Esophagus muscularis mucosa (tissue), 4 donors: ENCODE measurements around the gene GNG10. TPM values are rescaled to one million over a fixed set of nuclear protein-coding genes. Genes with fewer than 3 reads are reported as not detected.
A peak's percentile ranks its signal among the peaks of the same experiment; 100 is the strongest.

Experiments used
- DNase-seq: peaks from one replicate; pipeline ENCODE4 v3.0.0-alpha.2; 2017; ENCODE audit errors: extremely low spot score
- H3K27ac ChIP-seq, 4 donors: fragments of 200-600 bp; sonication (generic); replicated peaks in 1 of 4; 1 replicate in 3 of 4; 2 replicates in 1 of 4; pipeline ENCODE4 v1.5.1; 2016 to 2019; ENCODE audit warnings: mild to moderate bottlenecking in 1 of 4
- H3K27me3 ChIP-seq, 4 donors: fragments of 200-600 bp; sonication (generic); one replicate each; pipeline versions ENCODE4 v1.5.1 to v1.6.0; 2016 to 2019
- H3K36me3 ChIP-seq, 4 donors: fragments of 200-600 bp; sonication (generic); one replicate each; pipeline ENCODE4 v1.5.1; 2016 to 2019
- H3K4me1 ChIP-seq, 4 donors: fragments of 200-600 bp; sonication (generic); one replicate each; pipeline ENCODE4 v1.5.1; 2016 to 2019
- H3K4me3 ChIP-seq, 4 donors: fragments of 200-600 bp; sonication (generic); 1 replicate in 2 of 4; 2 replicates in 2 of 4; pipeline ENCODE4 v1.5.1; 2016 to 2019; ENCODE audit warnings: mild to moderate bottlenecking in 4 of 4, moderate library complexity in 1 of 4
- H3K9me3 ChIP-seq, 4 donors: fragments of 200-600 bp; sonication (generic); 1 replicate in 3 of 4; 2 replicates in 1 of 4; pipeline ENCODE4 v1.5.1; 2016 to 2019
- CTCF ChIP-seq, 3 experiments: fragments of 200-600 bp in 2 of 3; fragments of 450-650 bp in 1 of 3; sonication (generic) in 2 of 3; IDR thresholded peaks; one replicate each; pipeline ENCODE4 v1.5.1; 2017 to 2019; ENCODE audit warnings: antibody characterized with exemption in 3 of 3, mild to moderate bottlenecking in 2 of 3, moderate library complexity in 1 of 3
- EP300 ChIP-seq: sonication (generic); formaldehyde crosslinking; IDR thresholded peaks from one replicate; pipeline ENCODE4 v1.6.1; 2017; ENCODE audit warnings: antibody characterized with exemption
- POLR2A ChIP-seq: fragments of 450-650 bp; IDR thresholded peaks from one replicate; pipeline ENCODE4 v1.6.1; 2017; ENCODE audit warnings: antibody characterized with exemption, moderate library complexity, mild to moderate bottlenecking, low read depth
- POLR2AphosphoS5 ChIP-seq, 2 donors: sonication (generic); formaldehyde crosslinking; IDR thresholded peaks; one replicate each; pipeline ENCODE4 v1.6.1; 2017; ENCODE audit warnings: antibody characterized with exemption in 2 of 2
- WGBS: methylation state at CpG from one replicate; pipeline ENCODE4 v1.1.5; 2018; 5-methylcytosine and 5-hydroxymethylcytosine counted together
- intact Hi-C: fragments of 100-400 bp; cut with DNase I; formaldehyde crosslinking; loops from one replicate; pipeline ENCODE4 v1.15.1; 2023
- total RNA-seq, 4 donors: library from RNA; depleted of rRNA; stranded (reverse); fragments of >200 nt; gene quantifications; one replicate each; pipeline versions ENCODE4 v1.1.0 to v1.2.1, GENCODE V29; 2016

The GNG10 gene
- total RNA-seq, 4 donors from 2014 or later = 28.4 to 94.3 (median 66.1) TPM

- H3K4me3 ChIP-seq = no peak overlapping the region
- no peak overlapping the region for H3K27ac ChIP-seq
- TF ChIP-seq EP300 (no peak), POLR2A (no peak), CTCF (IDR thresholded peaks at IDR 0.05) (no peak), POLR2AphosphoS5 (IDR thresholded peaks at IDR 0.05) (no peak)
- intact Hi-C loops = no loop called here
- H3K36me3 ChIP-seq = peaks cover 5 to 37% (median 25%) of the 10 kb centered on the region in 4 donors
- no peak for DNase-seq
- H3K4me1 ChIP-seq = no peaks in the 10 kb centered on the region
- H3K9me3 ChIP-seq = no peaks in the 10 kb centered on the region
- H3K27me3 ChIP-seq = no peaks in the 10 kb centered on the region
- WGBS = 93% methylated on average over 3 of the region's 3 CpGs
These were observed 14.7 kb downstream of the GNG10 start for GRCh38 chr9:111676116-111676515.

- TF ChIP-seq EP300 (no peak), POLR2A (no peak)
- H3K4me3 ChIP-seq = no peak overlapping the region
- 99% methylated on average over 5 of the region's 5 CpGs for WGBS
- H3K36me3 ChIP-seq = peaks cover 0 to 34% (median 21%) of the 10 kb centered on the region in 4 donors
- H3K27ac ChIP-seq = no peak overlapping the region
- DNase-seq = no peak
- no peaks in the 10 kb centered on the region for H3K4me1 ChIP-seq
- no peaks in the 10 kb centered on the region for H3K9me3 ChIP-seq
- no peaks in the 10 kb centered on the region for H3K27me3 ChIP-seq
- intact Hi-C loops = no loop called here
These were observed 16.9 kb downstream of the GNG10 start for GRCh38 chr9:111678293-111678692.

GRCh38 chr9:111679199-111679598, 17.8 kb downstream of the GNG10 start:
- TF ChIP-seq EP300 (no peak), POLR2A (no peak), POLR2AphosphoS5 (IDR thresholded peaks at IDR 0.05) (no peak), CTCF (IDR thresholded peaks at IDR 0.05) (no peak)
- Histone ChIP-seq H3K4me1 (no peaks in the 10 kb centered on the region), H3K9me3 (no peaks in the 10 kb centered on the region), H3K27ac (no peak overlapping the region), H3K27me3 (no peaks in the 10 kb centered on the region), H3K4me3 (no peak overlapping the region), H3K36me3 (peaks cover 0 to 34% (median 18%) of the 10 kb centered on the region in 4 donors)
- 97% methylated on average over 6 of the region's 6 CpGs for WGBS
- DNase-seq = no peak
- intact Hi-C loops = no loop called here

- Histone ChIP-seq H3K27ac (no peak overlapping the region), H3K36me3 (peaks cover 0 to 13% (median 6%) of the 10 kb centered on the region in 4 donors), H3K4me3 (no peak overlapping the region), H3K9me3 (no peaks in the 10 kb centered on the region), H3K27me3 (no peaks in the 10 kb centered on the region), H3K4me1 (no peaks in the 10 kb centered on the region)
- WGBS = 97% methylated on average over 1 of the region's 1 CpG
- TF ChIP-seq POLR2A (no peak), POLR2AphosphoS5 (IDR thresholded peaks at IDR 0.05) (no peak), EP300 (no peak), CTCF (IDR thresholded peaks at IDR 0.05) (no peak)
- intact Hi-C loops = no loop called here
- DNase-seq = no peak
These were observed 22.0 kb downstream of the GNG10 start for GRCh38 chr9:111683392-111683791.

- no peak overlapping the region for H3K27ac ChIP-seq
- TF ChIP-seq CTCF (IDR thresholded peaks at IDR 0.05) (peak in 1 of 3 experiments; percentile 30), POLR2A (no peak)
- H3K4me3 ChIP-seq = no peak overlapping the region
- 48% methylated on average over 5 of the region's 5 CpGs for WGBS
- H3K27me3 ChIP-seq = no peaks in the 10 kb centered on the region
- H3K4me1 ChIP-seq = no peaks in the 10 kb centered on the region
- DNase-seq = no peak
- H3K36me3 ChIP-seq = no peaks in the 10 kb centered on the region
- no peaks in the 10 kb centered on the region for H3K9me3 ChIP-seq
- intact Hi-C loops = loop anchor here (2.0 kb wide), 1 partner anchor 93 kb away; the partner anchor contains the start of gene PTGR1
These were observed 30.4 kb downstream of the GNG10 start for GRCh38 chr9:111691672-111692329.
